ENCODE measurements around the gene IQGAP2. TPM values are rescaled to one million over a fixed set of nuclear protein-coding genes. Genes with fewer than 3 reads are reported as not detected.

IQGAP2 gene
- polyA plus RNA-seq, 1 donor (not counting 4 experiments of a cell fraction or from before 2014, with no cell fraction given), result 0.14 TPM

- DNase-seq (ENCODE audit: low read depth, low spot score) (no peak), FAIRE-seq (no peak)
- no peak overlapping the region for H3K4me2 ChIP-seq (ENCODE audit: control insufficient read depth, extremely low read depth, insufficient read depth, low read depth, low read length)
- peaks cover 6% of the 10 kb centered on the region for H3K4me1 ChIP-seq (ENCODE audit: control insufficient read depth, extremely low read depth, insufficient read depth, low read length)
- no peak overlapping the region for H2AFZ ChIP-seq (ENCODE audit: control insufficient read depth, low read length)
- no peaks in the 10 kb centered on the region for H3K79me2 ChIP-seq (ENCODE audit: control insufficient read depth, insufficient read depth, low read length)
- no peaks in the 10 kb centered on the region for H4K20me1 ChIP-seq (ENCODE audit: control insufficient read depth, extremely low read depth, insufficient read depth, low read length)
- no peaks in the 10 kb centered on the region for H3K36me3 ChIP-seq (ENCODE audit: control insufficient read depth in 2 of 2, extremely low read depth in 1 of 2, insufficient read depth in 2 of 2, low read length in 2 of 2)
- H3K27ac ChIP-seq (ENCODE audit: control insufficient read depth, insufficient read depth, low read length), result no peak overlapping the region
- H3K9me1 ChIP-seq (ENCODE audit: control insufficient read depth, extremely low read depth, insufficient read depth, low read length), result no peaks in the 10 kb centered on the region
- H3K4me3 ChIP-seq (ENCODE audit: control insufficient read depth in 2 of 3, extremely low read depth in 1 of 3, insufficient read depth in 2 of 3, low read depth in 1 of 3, low read length in 3 of 3), result no peak overlapping the region
- H3K27me3 ChIP-seq (ENCODE audit: control insufficient read depth, extremely low read depth, insufficient read depth, low read length), result no peaks in the 10 kb centered on the region
- dilution Hi-C loops (cut with MboI; ENCODE audit: extremely low pct_ligation_motif_present, low sequenced_read_pairs), result no loop called here
- no peak for TF ChIP-seq EZH2 (IDR thresholded peaks at IDR 0.05; ENCODE audit: low read length)
- TF ChIP-seq, protein P1, sequence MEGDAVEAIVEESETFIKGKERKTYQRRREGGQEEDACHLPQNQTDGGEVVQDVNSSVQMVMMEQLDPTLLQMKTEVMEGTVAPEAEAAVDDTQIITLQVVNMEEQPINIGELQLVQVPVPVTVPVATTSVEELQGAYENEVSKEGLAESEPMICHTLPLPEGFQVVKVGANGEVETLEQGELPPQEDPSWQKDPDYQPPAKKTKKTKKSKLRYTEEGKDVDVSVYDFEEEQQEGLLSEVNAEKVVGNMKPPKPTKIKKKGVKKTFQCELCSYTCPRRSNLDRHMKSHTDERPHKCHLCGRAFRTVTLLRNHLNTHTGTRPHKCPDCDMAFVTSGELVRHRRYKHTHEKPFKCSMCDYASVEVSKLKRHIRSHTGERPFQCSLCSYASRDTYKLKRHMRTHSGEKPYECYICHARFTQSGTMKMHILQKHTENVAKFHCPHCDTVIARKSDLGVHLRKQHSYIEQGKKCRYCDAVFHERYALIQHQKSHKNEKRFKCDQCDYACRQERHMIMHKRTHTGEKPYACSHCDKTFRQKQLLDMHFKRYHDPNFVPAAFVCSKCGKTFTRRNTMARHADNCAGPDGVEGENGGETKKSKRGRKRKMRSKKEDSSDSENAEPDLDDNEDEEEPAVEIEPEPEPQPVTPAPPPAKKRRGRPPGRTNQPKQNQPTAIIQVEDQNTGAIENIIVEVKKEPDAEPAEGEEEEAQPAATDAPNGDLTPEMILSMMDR (optimal IDR thresholded peaks at IDR 0.05 in 1 of 3, IDR thresholded peaks at IDR 0.05 in 1 of 3, conservative IDR thresholded peaks at IDR 0.05 in 1 of 3; ENCODE audit: extremely low read depth in 1 of 3, insufficient read depth in 2 of 3, low read length in 3 of 3), result no peak
- H3K9ac ChIP-seq (ENCODE audit: control insufficient read depth, extremely low read depth, insufficient read depth, low read length), result no peak overlapping the region
- H3K9me3 ChIP-seq (ENCODE audit: control insufficient read depth, low read depth, low read length), result no peaks in the 10 kb centered on the region
These were observed 129.0 kb downstream of the IQGAP2 start for GRCh38 chr5:76532052-76532451.

GRCh38 chr5:76532973-76533372 is 129.9 kb downstream of the IQGAP2 start:
- FAIRE-seq (no peak), DNase-seq (ENCODE audit: low read depth, low spot score) (no peak)
- dilution Hi-C loops (cut with MboI; ENCODE audit: extremely low pct_ligation_motif_present, low sequenced_read_pairs), result no loop called here
- Histone ChIP-seq H3K27me3 (ENCODE audit: control insufficient read depth, extremely low read depth, insufficient read depth, low read length) (no peaks in the 10 kb centered on the region), H4K20me1 (ENCODE audit: control insufficient read depth, extremely low read depth, insufficient read depth, low read length) (no peaks in the 10 kb centered on the region), H3K4me3 (ENCODE audit: control insufficient read depth in 2 of 3, extremely low read depth in 1 of 3, insufficient read depth in 2 of 3, low read depth in 1 of 3, low read length in 3 of 3) (no peak overlapping the region), H3K27ac (ENCODE audit: control insufficient read depth, insufficient read depth, low read length) (no peak overlapping the region), H2AFZ (ENCODE audit: control insufficient read depth, low read length) (no peak overlapping the region), H3K4me1 (ENCODE audit: control insufficient read depth, extremely low read depth, insufficient read depth, low read length) (peaks cover under 1% of the 10 kb centered on the region), H3K9ac (ENCODE audit: control insufficient read depth, extremely low read depth, insufficient read depth, low read length) (no peak overlapping the region), H3K9me1 (ENCODE audit: control insufficient read depth, extremely low read depth, insufficient read depth, low read length) (no peaks in the 10 kb centered on the region), H3K9me3 (ENCODE audit: control insufficient read depth, low read depth, low read length) (no peaks in the 10 kb centered on the region), H3K4me2 (ENCODE audit: control insufficient read depth, extremely low read depth, insufficient read depth, low read depth, low read length) (no peak overlapping the region), H3K36me3 (ENCODE audit: control insufficient read depth in 2 of 2, extremely low read depth in 1 of 2, insufficient read depth in 2 of 2, low read length in 2 of 2) (no peaks in the 10 kb centered on the region), H3K79me2 (ENCODE audit: control insufficient read depth, insufficient read depth, low read length) (no peaks in the 10 kb centered on the region)
- TF ChIP-seq, protein P1 (optimal IDR thresholded peaks at IDR 0.05 in 1 of 3, IDR thresholded peaks at IDR 0.05 in 1 of 3, conservative IDR thresholded peaks at IDR 0.05 in 1 of 3; ENCODE audit: extremely low read depth in 1 of 3, insufficient read depth in 2 of 3, low read length in 3 of 3), result no peak
- TF ChIP-seq EZH2 (IDR thresholded peaks at IDR 0.05; ENCODE audit: low read length), result no peak

Data from keratinocyte (primary cell).